ENCODE data around the gene UNC45B.
A peak's percentile ranks its signal among the peaks of the same experiment; 100 is the strongest.
"Not testable (repeated sequence)": the region's sequence is repeated elsewhere in the genome, so short reads cannot be mapped to it uniquely, and the experiment has no call there.

UNC45B gene

GRCh38 chr17:35214192-35214591 is 66.6 kb downstream of the UNC45B start:
- DNase-seq (ENCODE audit: low spot score) (no peak), FAIRE-seq (no peak)

GRCh38 chr17:35214631-35215273 is 67.1 kb downstream of the UNC45B start:
- DNase-seq (ENCODE audit: low spot score) (no peak), FAIRE-seq (no peak)

- DNase-seq (ENCODE audit: low spot score) = no peak
- FAIRE-seq = no peak
Measured at GRCh38 chr17:35217107-35217506, 69.5 kb downstream of the UNC45B start.

- FAIRE-seq = no peak
Measured at GRCh38 chr17:35218915-35219314, 71.3 kb downstream of the UNC45B start.

GRCh38 chr17:35222452-35222851 is 74.8 kb downstream of the UNC45B start:
- FAIRE-seq (no peak), DNase-seq (ENCODE audit: low spot score) (no peak)

More at GRCh38 chr17:35218915-35219314, 71.3 kb downstream of the UNC45B start:
- DNase-seq (ENCODE audit: low spot score) = no peak

- no peak for DNase-seq (ENCODE audit: low spot score)
- FAIRE-seq = no peak
Measured at GRCh38 chr17:35224436-35224835, 76.8 kb downstream of the UNC45B start.

GRCh38 chr17:35227546-35227945 is 79.9 kb downstream of the UNC45B start:
- no peak for FAIRE-seq

GRCh38 chr17:35229638-35230037 is 82.0 kb downstream of the UNC45B start:
- DNase-seq (ENCODE audit: low spot score) (no peak), FAIRE-seq (no peak)

More at GRCh38 chr17:35227546-35227945, 79.9 kb downstream of the UNC45B start:
- no peak for DNase-seq (ENCODE audit: low spot score)

- not testable (repeated sequence) for FAIRE-seq
Measured at GRCh38 chr17:35234315-35234714, 86.7 kb downstream of the UNC45B start.

GRCh38 chr17:35235289-35235688 is 87.7 kb downstream of the UNC45B start:
- no peak for FAIRE-seq
- DNase-seq (ENCODE audit: low spot score) = no peak

More at GRCh38 chr17:35234315-35234714, 86.7 kb downstream of the UNC45B start:
- DNase-seq (ENCODE audit: low spot score) = not testable (repeated sequence)

- no peak for FAIRE-seq
- DNase-seq (ENCODE audit: low spot score) = no peak
Measured at GRCh38 chr17:35235917-35236316, 88.3 kb downstream of the UNC45B start.

- DNase-seq (ENCODE audit: low spot score) = no peak
Measured at GRCh38 chr17:35236821-35237220, 89.2 kb downstream of the UNC45B start.

GRCh38 chr17:35238821-35239220 is 91.2 kb downstream of the UNC45B start:
- FAIRE-seq (peak; percentile 21), DNase-seq (ENCODE audit: low spot score) (no peak)

More at GRCh38 chr17:35236821-35237220, 89.2 kb downstream of the UNC45B start:
- FAIRE-seq = peak; percentile 28

All from RCC 7860 (cell line).